ENCODE measurements around the gene NAA15. TPM values are rescaled to one million over a fixed set of nuclear protein-coding genes. Genes with fewer than 3 reads are reported as not detected.

NAA15 gene
- total RNA-seq: 16.9 and 24.7 TPM in 2 replicates

DNA sequence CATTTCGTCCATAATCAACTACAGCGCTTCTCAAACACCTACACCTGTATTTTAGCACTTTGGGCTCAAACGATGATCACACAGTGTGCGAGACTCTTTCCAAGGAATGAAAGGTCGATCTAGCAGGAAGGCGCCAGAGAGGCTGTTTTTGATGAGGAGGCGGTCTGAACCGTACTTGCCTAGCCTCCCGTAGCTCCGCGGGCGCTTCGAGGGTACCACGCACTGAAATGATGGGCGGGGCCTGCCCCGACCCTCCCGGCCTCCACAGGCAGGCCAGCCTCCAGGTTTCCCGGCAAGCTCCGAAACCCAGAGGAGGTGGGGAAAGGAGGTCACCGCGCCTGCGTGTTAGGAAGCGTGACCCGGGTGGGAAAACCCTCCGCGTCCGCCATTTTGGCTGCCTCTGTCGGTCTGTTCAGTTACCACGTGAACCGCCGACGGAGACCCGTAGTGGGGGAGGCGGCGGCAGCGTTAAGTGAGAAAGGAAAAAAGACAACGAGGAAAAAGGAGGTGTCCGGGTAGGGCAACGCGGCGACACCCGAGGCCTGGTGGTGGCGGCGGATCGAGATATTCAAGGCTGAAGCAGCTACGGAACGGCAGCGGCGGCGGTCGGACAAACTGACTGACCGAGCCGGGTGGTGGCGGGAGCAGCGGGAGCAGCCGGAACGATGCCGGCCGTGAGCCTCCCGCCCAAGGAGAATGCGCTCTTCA lies at the start of gene NAA15:
Gene NAA15 (plus strand): TSS at position 393 of the 708 bp plus-strand sequence. CDS start 273 bp downstream, at position 666.

DNA sequence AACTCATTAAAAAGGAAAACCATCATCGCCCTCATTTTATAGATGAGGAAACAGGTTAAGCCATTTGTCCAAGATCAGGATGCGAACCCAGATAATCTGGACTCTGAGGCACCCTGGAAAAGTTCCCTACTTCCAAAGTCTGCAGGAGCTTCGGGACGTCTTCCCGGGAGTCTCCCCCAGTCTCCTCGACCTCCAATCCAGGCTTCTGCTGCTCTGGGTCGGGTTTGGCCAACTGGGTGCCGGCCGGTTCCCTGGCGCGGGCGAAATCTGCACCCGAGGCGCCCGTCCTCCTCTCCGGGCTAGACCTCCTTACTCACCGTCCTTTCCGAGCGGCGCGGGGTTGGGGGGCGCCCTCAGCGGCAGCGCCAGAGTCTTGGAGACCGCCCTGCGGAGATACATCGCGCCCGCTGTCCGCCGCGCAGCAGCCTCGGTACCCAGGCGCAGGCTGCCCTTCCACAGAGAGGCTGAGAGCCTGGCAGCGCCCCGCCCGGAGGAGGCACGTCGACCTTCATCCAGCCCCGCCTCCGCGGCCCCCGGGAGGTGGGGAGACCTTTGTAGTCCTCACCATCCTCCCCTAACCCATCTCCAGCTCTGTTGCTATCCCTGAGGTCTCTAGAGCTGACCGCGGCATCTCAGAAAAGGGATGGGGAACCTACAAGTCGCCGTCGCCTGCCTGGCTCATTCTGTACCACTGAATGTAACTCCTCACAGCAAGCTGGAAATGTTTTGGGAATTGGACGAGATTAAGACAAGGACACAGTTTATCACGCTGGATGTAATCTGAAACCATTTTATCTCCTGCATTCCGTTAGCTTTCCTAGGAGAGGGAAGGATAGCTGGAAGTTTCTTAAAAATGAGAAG lies 21.3 kb upstream of the NAA15 start, which contains the start of gene MGARP:
Gene MGARP (minus strand): TSS at position 466 of the 861 bp plus-strand sequence. CDS start 67 bp downstream, at position 399.

DNA sequence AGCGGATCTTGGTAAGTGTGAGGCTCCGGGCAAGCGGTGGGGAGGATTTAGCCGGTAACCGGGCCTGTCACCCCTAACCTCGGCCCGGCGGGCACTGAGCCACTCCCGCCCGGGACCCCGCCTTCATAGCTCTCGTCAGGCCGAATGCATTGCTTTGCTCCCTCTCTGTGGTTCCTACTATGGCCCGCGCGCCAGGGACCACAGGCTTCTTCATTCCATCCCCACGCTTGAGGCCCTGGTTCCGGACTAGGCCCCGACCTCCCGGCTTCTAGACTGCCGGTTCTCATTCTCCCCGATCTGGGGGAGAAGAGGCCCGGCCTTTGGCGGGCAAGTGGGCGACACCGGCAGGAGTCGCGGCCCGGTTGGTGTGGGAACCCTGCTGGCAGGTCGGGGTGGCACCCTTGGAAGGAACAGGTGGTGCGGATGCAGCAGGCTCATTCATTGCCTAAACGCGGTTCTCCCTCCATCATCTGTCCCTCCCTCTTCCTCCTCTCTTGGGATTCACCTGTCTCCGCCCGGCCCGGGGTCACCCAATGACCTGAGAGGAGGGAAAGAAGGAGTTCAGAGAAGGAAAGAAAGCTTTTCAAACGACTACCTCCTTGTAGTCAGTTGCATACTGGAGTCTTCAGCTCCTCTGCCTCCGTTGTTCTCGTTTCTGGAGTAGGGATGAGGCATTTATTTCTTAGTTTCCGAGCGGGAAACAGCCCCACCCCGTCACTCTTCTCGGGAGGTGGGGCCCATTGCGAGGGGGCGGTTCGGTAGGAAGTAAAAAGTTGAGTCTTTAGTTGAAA lies 711 bp downstream of the NAA15 start, which contains the start of gene NDUFC1:
Gene NDUFC1 (minus strand): TSS at position 657 of the 791 bp plus-strand sequence. CDS start 6,679 bp downstream, outside the sequence.

DNA sequence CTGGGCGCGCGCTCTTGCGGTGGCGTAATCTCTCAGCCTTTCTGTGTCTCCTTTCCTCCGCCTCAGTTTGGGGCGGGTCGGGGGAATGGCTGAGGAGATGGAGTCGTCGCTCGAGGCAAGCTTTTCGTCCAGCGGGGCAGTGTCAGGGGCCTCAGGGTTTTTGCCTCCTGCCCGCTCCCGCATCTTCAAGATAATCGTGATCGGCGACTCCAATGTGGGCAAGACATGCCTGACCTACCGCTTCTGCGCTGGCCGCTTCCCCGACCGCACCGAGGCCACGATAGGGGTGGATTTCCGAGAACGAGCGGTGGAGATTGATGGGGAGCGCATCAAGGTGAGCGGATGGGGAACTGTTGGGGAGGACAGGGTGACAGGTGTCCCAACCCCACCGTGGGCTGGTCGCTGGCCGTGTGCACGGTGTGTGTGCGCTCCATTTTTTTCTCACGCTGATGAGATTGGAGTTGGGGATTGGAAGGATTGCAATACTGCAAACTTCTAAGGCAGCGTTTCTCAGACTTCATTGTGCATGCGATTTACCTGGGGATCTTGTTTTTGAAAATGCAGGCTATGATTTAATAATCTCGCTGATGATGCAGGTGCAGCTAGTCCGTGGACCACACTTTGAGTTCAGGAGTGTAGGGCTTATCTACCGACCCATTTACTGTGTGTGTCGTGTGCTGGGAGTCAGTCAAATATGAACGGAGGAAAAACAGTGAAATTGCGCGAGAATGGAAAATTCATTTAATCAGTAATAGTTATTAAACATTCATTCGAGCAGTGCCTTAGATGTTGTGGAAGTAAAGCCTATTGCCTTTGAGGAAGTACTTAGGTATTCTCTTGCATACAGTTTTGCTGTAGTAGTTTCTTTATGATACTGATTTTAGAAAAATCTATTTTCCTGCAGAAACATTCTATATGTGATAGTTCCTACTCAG lies 153.1 kb downstream of the NAA15 start, which contains the start of gene RAB33B:
Gene RAB33B (plus strand): TSS at position 11 of the 935 bp plus-strand sequence. CDS start 75 bp downstream, at position 86.

Other genes with a start within 250 kb of the NAA15 start
- 44.0 and 59.5 TPM in 2 replicates for gene ELF2, start 124.3 kb upstream of the NAA15 start, total RNA-seq
- 0.11 TPM in 1 of 2 replicates, not detected in the other for gene MGARP, start 21.3 kb upstream of the NAA15 start, total RNA-seq
- 43.6 and 47.2 TPM in 2 replicates for gene NDUFC1, start 972 bp downstream of the NAA15 start, total RNA-seq
- 12.5 and 13.3 TPM in 2 replicates for gene RAB33B, start 152.6 kb downstream of the NAA15 start, total RNA-seq

Data from dermis lymphatic vessel endothelial cell (primary cell).